IPS-NIHi11 (cell line): ENCODE results near the gene GOLGA6C.
"Not testable (repeated sequence)": the region's sequence is repeated elsewhere in the genome, so short reads cannot be mapped to it uniquely, and the experiment has no call there.

Experiments
- DNase-seq: peaks from one replicate; pipeline ENCODE4 v3.0.0; 2012; ENCODE audit warnings: mixed read lengths, low spot score

Gene GOLGA6C

DNA sequence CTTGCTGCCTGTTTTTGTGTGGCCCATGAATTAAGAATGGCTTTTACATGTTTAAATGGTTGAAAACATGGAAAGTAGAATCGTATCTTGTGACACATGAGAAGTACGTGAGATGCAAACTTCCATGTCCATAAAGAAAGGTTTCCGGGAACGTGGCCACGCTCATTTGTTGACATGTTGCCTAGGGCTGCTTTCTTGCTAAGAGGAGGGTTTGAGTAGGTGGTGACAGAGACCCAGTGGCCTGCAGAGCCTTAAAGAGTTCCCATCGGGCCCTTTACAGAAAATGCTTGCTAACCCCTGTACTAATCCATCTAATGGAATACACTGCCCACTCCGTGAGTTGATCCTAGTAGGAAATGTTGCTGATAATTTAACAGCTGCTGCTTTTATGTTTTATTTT, 31.0 kb upstream of the GOLGA6C start:
- not testable (repeated sequence) for DNase-seq

DNA sequence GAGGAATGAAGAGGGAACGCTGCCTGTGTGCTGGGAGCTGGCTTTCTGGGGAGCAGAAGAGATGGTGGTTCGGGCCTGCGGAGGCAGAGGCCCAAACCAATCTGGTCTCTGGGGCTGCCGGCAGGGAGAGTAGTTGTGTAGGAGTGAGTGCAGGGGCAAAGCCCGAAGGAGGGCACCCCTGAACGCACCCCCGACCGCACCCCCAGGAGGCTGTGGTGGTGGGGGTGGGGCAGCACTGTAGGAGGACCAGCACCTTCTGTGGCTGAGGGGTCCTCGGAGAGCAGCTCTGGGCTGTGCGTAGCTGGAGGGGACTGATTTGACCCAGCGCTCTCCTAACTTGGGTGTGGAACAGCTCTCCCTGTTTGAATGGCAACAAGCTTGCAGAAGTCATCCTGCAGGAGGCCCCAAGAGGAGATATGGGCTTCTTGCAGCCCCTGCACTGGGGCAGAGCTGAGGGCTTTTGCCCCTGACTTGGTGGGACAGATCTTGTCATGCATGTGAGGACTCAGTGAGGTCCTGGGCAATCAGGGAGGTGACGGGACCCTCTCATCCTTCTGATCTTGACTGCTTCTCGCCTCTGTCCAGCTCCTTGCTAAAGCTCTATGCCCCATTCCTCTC, 30.4 kb upstream of the GOLGA6C start:
- DNase-seq = peak; percentile 11

DNA sequence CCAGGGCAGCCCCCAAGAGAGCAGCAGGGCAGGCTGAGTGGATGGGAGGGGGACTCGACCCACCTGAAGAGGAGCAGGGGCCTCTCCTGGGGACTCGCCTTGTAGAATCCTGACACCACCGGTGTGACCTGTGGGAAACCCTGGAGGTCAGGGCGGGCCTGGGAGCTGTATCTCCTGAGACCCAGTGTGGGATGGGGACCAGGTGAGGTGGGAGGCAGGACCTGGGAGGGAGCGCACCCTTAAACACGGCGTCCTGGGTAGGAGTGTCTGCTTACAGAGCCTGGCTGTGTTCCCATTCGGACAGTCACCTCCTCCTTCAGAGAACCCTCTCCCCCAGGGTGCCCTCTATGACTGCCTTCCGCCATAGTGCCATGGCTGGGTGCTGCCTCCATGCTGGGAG, 29.3 kb upstream of the GOLGA6C start:
- DNase-seq = peak; percentile 7

DNA sequence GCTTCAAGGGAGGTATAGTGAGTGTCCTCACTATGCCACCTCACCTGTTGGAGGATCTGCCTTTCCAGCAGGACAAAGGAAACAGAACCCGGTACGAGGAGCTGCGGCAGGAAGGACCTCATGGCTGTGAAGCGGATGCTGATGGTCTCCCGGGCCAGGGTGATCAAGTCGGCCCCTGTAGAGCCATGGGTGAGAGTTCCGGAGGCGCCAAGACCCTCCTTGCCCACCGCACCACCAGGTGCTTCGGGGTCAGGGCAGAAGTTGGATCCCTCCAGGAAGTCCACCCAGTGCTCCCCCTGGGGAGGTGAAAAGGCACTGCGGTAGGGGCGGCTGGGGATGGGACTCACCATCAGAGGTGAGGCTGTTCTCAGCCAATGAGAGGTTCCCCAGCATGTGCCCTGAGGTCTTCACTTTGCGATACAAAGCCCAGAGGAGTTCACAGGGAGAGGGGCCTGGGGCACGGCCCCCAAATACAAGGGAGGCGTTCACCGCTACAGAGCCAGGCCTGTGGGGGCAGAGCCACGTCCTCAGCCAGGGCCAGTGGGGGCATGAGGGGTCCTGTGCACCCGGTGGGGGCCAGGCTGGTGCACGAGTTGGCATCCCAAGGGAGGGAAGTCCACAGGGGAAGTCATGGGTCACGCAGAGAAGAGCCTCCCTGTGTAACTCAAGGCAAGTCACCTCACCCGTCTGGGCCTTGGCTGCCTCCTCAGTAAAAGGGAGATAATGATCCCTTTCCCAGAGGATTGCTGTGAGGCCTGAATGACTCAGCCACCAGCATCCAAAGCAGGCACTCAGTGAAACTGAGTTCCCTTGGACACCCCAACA, 28.7 kb upstream of the GOLGA6C start:
- peak; percentile 20 for DNase-seq

DNA sequence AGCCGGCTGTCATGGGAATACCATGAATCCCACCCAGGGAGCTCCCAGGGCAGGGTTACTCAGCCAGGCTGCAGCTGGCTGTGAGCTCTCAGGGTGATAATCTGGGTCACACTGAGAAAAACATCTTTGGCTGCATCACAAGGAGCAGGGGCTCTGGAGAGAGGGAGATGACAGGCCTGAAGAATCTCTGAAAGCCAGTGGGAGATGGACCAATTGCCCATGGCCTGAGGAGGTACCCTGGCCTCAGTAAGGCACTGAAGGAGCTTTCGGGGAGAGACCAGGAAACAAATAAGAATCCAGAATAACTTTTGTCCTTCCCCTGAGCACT, 28.2 kb upstream of the GOLGA6C start:
- no peak for DNase-seq

DNA sequence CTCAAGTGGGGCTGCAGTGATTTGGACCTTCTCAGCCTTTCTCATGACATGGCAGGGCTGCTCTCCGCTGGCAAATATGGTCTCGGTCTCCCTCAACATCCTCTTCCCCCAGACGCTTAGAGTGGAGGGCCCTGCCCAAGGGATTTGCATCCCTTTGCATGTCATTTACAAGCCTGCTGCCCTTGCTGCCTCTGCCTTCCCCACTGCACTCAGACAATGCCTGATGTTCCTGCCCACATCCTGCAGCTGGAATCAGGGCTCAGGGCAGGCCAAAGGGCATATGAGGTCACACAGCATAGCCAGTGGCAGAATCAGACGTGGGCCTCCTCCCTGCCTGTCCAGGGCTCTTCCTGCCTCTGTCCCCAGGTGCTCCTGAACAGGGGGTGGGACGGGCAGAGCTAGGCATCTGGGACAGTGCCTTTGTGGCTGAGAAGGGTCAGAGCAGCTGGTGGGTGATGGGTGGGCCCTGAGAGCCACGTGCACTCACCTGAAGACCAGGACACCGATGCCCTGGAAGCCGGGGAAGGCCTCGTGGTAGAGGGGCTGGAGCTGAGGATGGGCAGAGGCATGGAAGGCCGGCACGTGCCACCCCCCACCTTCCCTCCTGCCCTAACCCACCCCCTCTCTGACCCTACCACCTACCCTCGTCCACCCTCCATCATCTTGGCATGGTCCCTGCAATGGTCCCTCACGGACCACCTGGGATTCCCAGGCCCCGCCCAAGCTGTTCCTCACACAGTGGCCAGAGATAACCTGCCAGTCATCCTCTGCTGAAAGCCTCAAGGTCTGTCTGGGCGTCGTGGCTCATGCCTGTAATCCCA, 27.4 kb upstream of the GOLGA6C start:
- DNase-seq = peak; percentile 61

DNA sequence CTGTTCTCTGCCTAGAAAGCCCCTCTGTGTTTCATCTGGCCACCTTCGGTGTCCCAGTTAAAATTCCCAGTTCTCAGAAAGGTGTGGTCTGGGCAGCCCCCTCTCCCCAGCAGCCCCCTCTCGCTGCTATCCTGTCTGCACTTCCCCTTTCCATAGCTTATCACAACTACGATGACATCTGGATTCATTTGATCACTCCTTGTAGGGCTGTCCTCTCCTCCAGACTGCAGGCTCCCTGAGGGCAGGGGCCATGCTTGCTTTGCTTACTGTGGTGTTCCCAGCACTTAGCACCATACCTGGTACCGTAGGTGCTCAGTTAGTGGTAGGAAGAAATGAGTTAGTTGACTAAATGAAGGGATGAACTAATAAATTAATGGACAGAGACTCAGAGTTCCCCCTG, 26.3 kb upstream of the GOLGA6C start:
- peak; percentile 0 for DNase-seq

DNA sequence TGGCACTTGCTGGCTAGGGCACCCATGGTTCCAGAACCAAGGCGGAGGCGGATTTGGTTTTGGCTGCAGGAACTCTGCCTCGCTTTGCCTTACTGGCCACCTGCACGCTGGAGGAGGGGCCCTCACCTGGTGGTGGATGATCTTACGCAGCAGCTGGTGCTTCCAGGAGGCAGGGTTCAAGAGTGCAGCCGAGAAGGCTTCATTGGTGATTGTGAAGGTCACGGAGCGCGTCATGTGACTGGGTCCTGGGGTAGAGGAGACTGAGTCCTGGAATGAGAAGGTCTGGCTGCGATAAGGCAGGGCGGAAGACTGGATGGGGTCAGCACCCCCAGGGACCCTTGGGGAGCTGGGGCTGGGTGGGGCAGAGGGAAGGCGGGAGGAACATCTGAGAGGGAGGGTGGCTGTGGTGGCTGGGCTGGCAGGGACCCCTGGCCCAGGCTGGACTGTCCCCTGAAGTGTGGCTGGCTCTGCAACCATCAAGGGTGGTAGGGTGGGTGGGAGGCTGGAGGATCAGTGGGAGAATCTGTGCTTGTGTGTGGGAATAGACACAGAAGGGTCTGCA, 25.8 kb upstream of the GOLGA6C start:
- peak; percentile 9 for DNase-seq

DNA sequence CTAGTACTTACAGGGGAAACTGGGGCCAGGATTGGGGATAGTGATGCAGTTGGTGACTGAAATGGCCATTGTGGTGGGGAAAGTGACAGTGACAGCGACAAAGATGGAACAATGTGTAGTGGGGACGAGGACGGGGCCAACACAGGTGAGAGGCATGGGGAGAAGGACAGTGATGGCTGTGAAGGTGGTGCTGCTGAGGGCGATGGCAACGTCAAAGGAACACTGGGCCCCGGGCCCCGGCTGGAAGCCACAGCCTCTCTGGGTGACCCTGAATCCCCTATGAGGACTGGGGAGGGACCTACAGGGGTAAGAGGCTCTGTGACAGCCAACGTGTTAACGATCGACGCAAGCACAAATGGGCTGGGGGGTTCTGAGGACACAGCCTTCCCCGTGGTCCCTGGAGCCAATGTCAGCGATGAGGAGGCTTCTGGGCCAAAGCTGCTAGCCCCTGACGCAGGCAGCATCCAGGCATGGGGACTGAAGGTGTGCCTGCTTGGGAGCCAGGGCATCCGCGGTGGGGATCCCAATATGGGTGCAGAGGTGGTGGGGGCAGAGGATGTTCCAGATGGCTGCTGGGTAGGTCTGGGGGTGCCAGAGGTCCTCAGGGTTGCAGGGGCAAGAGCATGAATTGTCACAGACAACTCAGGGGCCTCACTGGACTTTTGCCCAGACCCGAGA, 25.2 kb upstream of the GOLGA6C start:
- peak; percentile 2 for DNase-seq

DNA sequence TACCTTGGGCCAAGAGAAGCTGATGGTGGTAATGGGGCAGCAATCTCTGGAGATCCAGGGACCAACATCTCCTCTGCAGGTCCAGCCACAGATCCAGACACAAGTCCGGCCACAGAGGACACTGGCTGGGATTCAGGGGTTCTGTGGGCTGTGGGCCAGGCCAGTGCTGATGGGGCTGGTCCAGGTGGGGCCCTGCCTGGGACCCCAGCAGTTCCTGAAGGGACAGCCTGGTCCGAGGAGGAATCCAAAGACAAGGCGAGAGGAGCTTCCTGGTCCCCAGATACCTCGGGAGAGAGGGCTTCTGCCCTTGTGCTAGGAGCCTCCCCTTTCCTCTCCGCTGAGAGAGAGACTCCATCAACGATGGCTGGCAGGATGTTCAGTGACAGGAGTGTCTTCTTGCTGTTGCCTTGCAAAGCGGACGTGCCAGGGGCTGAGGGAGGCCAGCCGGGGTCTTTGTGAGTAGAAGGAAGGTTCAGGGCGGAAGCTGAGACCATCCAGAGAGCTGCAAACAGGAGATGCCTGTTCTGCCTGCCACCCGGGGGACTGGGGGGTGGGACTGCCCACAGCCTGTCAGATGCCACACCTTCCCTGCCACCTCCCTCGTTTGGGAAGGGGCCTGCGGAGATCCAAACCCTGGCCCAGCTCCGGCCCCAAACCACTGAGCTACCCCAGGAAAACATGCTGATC, 24.5 kb upstream of the GOLGA6C start:
- DNase-seq = peak; percentile 3

DNA sequence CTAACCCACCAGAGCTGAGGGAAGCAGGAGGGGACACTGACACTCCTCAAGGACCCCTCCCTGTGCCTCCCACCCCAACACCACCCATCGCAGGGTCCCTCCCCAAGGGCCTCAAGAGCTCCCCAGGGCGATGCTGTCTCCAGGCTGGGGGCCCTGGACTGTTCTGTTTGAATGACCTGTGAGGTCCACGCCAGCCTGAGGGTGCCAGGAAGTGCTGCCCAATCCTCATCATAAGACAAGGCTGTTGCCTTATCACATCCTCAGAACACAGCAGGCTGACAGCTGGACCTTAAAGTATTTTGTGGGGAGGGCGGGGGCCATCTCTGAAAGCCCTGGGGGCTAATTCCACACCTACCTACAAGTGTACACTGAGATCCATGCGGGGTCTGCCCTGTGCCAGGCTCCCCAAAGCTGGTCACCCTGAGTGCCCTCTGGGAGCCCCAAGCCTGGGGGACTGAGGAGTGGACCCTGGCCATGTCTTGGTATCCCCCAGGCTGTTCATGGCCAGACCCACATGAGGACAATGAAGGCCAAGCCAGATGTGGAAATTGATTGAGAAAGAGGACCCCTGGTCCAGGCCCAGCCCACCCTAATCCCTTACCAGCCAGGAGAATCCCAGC, 23.8 kb upstream of the GOLGA6C start:
- peak; percentile 4 for DNase-seq

DNA sequence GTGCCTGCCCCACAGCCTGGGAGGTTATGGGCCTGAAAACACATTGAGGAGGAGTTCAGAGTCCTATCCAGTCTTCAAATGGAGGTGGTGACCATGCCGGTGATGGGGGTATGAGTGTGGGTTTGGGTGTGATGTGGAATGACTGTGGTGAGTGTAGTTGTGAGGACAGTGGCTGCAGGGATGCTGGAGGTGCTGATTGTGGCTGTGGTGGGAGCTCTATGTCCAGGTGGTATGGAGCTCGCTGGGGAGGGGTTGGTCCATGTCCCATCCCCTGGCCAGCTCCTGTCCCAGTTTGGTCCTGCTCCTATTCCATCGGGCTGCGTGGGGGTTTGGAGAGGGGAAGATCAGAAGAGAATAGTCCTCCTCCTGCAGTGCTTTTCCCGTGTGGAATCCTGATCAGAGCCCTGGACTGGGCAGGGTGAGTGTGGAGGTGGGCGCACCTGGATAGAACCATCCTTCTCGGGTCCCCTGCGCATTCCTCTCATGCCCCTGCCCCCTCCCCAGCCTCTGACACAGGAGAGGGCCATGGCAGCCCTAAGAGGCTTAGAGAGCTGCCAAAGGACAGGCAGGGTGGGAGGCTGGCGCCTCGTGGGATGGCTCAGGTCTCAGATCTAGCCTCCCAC, 23.0 kb upstream of the GOLGA6C start:
- peak; percentile 6 for DNase-seq

DNA sequence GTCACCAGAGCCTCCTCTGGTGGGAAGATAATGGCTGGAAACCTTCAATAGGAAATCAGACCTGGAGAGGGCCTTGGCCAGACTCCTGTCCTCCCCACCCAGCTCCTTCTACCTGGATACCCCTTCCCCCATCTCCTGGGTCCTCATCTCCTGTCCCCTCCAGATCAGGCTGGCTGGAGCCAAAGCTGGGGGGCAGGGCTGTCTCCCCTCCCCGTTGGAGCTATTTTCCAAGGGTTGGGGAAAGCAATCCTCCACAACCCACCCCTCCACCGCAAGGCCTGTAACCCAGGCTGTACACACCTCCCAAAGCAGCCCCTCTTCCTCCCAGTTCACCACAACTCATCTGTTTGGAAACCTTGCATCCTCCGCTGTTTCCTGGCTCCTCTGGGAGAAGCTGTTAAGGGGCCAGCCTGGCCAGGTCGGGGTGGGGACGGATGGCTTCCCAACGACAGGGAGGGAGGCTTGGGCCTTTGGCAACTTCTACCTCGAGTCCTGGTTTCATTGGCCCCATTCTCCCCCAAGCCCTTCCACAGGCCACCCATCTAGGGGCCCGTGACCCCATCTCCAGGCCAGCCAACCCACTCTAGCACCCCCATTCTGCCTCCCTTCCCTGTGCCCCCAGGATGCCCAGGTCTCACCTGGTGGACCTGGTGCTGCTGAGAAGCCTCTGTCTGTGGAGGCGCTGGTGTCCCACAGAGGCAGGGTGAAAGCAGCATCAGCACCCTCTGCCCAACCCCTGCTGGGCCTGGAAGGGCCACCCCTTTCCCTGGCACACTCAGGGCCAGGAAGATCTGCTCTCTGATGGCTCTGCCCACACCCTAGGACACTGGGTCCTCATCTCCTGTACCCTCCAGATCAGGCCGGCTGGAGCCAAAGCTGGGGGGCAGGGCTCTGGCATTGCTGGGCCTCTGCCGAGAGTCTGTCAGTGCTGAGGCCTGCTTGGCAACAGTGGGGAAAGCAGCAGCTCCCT, 22.1 kb upstream of the GOLGA6C start:
- peak; percentile 2 for DNase-seq

DNA sequence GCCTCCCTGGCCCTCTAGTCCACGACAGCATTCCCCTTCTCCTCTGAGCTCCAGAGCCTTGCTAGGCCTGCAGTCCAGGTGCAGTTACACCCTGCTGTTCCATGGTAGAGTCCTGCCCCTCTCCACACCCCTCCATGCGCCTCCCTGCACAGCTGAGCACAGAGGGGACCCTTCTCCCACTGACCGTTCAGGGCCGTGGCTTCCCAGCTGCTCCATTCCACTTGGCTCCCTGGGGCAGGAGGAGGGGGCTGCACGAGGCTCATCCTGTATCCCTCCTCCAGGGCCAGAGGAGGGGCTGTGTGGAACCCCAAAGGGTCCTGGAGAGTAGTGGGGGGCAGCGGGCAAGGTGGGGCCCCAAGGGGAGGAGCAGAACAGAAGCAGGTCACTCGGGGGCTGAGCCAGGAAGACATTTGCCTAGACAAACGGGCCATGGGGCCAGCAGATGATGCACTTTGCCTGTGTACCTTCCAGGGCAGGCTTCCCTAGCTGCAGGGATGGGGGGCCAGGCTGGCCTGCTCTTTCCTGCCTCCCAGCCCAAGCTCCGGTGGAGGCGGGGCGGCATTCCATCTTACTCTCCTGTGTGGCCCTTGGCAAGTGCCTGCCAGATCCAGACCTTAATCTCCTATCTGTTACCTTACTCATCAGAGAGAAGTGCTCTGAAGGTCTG, 20.7 kb upstream of the GOLGA6C start:
- no peak for DNase-seq

DNA sequence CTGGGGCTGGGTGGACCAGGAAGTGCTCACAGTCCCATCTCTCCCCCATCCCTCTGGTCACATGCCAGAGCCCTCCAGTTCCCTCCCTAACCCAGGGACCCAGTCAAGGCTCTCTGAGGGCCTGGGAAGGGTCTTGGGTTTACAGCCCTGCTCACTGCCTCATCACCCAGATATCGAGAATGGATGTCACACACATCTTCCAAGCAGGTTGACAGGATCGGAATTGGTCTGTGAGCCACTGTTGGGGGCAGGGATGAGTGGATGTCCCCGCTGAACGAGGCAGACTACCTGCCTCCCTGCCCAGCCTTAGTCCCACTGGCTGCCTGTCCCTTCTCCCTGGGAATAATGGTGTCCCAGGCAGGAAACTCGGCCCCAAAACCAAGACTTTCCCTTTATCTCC, 20.0 kb upstream of the GOLGA6C start:
- DNase-seq = no peak

DNA sequence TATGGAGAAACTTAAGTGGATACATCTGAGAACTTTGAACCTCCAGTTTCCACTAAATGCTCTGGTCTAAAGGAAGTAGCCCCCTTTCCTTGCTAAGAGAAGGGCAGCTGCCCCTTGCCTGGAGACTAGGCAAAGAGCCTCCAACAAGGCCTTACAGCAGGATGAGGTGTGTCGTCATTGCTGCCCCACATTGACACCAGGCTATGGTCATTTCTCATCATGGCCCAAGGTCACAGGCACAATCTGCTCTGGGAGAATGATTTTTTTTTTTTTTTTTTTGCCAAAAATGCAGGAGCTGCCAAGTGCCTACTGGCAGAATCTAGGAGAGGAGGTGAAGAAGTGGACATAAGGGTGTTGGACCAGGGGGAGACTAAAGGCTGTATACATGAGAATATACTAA, 12.4 kb upstream of the GOLGA6C start:
- DNase-seq = not testable (repeated sequence)

DNA sequence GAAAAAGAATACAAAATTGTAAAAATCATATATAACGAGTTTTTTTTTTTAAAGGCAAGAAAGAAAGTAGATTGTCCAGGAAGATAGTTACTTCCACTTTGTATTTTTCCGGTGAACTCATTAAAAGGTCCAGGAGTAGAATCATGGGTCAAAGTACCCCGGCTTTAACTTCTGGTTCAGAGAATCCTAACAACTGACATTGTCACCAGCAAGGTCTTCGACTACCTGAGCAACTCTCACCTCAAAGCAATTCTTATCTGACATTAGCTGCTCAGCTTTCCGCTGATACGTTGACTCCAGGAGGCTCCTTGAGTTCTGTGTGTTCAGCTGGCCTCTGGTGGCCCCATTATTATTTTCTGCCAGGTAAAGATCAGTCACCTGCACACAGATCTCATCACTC, 9.1 kb upstream of the GOLGA6C start:
- not testable (repeated sequence) for DNase-seq

DNA sequence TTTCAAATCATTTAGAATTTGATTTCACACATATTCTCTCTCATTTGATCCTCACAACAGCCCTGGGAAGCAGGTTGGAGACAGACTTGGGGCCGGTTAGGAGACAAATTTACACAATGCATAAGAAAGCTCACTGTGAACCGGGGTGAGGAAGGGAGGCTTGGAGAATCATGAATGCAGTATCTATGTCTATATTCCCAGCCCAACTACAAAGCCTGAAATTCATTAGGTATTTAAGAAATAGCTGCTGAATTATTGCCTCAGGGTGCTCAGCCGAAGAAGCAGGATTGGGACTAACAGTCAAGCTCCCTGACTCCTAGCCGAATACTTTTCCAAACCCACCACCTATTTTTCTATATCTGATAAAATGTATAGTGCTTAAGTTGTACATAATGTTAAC, 8.4 kb upstream of the GOLGA6C start:
- DNase-seq = no peak

DNA sequence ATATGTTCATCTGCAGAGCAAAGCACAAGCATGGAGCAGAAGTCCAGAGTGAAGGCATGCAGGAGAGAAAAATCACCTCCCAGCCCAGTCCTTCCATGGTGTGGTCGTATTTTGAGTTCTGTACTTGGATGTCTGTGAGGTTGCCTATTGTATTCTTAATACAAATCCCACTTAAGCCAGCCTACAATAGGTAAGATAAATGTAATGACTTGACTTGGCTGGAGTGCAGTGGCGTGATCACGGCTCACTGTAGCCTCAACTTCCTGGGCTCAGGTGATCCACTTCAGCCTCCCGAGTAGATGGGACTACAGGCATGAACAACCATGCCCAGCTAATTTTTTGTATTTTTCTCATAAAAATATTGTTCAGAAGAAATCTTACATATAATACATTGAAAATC, 6.8 kb upstream of the GOLGA6C start:
- DNase-seq = not testable (repeated sequence)
